Activated CD4-positive, alpha-beta T cell treated with anti-CD3 and anti-CD28 coated beads for 36 hours (primary cell): Measurements from ENCODE around the gene MYADML2. TPM values are rescaled to one million over a fixed set of nuclear protein-coding genes. Genes with fewer than 3 reads are reported as not detected.

Experiments
- ATAC-seq: fragments of 200-7000 bp; cut with Tn5 transposase; one replicate; pipeline ENCODE4 v1.10.0; 2021; ENCODE audit warnings: mild to moderate bottlenecking, moderate library complexity
- CTCF ChIA-PET: fragments of 350-600 bp; sonication (Branson Sonifier 250); formaldehyde crosslinking; loops from one replicate; lab custom pipeline; 2021; ENCODE audit warnings: antibody characterized with exemption; lab: Charles Lee
- POLR2A ChIA-PET: fragments of 350-600 bp; sonication (Branson Sonifier 250); formaldehyde crosslinking; loops from one replicate; lab custom pipeline; 2021; ENCODE audit warnings: antibody characterized with exemption, inconsistent platforms; lab: Charles Lee
- DNase-seq: peaks from one replicate; pipeline ENCODE4 v3.0.0-alpha.2; 2020
- H3K27ac Mint-ChIP-seq: one replicate; pipeline ENCODE4 v1.8.0; 2021; ENCODE audit warnings: mixed read lengths
- H3K27me3 Mint-ChIP-seq: one replicate; pipeline ENCODE4 v1.8.0; 2021; ENCODE audit warnings: mixed read lengths
- H3K36me3 Mint-ChIP-seq: one replicate; pipeline ENCODE4 v1.8.0; 2021; ENCODE audit warnings: low read depth, mixed read lengths
- H3K4me1 Mint-ChIP-seq: one replicate; pipeline ENCODE4 v1.8.0; 2021; ENCODE audit warnings: mixed read lengths
- H3K4me3 Mint-ChIP-seq: one replicate; pipeline ENCODE4 v1.8.0; 2021; ENCODE audit warnings: mild to moderate bottlenecking, moderate library complexity, mixed read lengths
- H3K9me3 Mint-ChIP-seq: one replicate; pipeline ENCODE4 v1.8.0; 2021; ENCODE audit warnings: low read depth, mixed read lengths
- intact Hi-C, 2 experiments: fragments of 100-400 bp; cut with DNase I in 1 of 2; cut with micrococcal nuclease in 1 of 2; formaldehyde crosslinking; loops; one replicate each; pipeline versions ENCODE4 v1.14.2 to v1.15.1; 2022 to 2024; cut with DNase I, micrococcal nuclease
- total RNA-seq, 2 experiments: library from RNA; stranded (reverse); gene quantifications; one replicate each; pipeline ENCODE4 v1.2.3, GENCODE V29; 2021

Gene MYADML2
- total RNA-seq, 2 experiments from 2014 or later, result not detected

DNA sequence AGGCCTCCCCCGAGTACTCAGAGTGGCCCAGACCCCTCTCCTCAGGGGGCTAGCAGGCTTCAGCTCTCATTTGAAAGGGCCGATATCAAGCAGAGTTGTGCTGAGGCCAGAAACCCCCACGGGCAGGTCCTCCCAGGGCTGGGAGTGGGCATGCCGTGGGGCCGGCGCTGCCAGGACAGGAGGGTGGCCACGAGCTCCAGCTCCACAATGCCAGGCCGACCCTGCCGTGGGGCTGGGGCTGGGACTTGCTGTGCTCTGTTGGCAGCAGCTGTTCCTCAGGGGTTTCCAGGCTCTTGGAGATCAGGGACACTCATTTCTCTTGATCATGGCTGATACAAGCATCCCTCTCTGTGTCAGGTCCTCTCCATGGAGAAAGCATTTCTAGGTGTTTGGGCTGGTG lies 48.1 kb downstream of the MYADML2 start:
- intact Hi-C loops, result no loop called here
- no peak overlapping the region for H3K27ac Mint-ChIP-seq
- H3K4me1 Mint-ChIP-seq, result peaks cover 5% of the 10 kb centered on the region
- H3K4me3 Mint-ChIP-seq, result no peak overlapping the region
- ATAC-seq, result no peak
- DNase-seq, result no peak
- peaks cover 47% of the 10 kb centered on the region for H3K36me3 Mint-ChIP-seq
- CTCF ChIA-PET, result no interaction called here
- H3K9me3 Mint-ChIP-seq, result no peaks in the 10 kb centered on the region
- POLR2A ChIA-PET, result no interaction called here
- H3K27me3 Mint-ChIP-seq, result peaks cover 5% of the 10 kb centered on the region

GRCh38 chr17:81898029-81898866 lies 48.8 kb downstream of the MYADML2 start:
- H3K27ac Mint-ChIP-seq, result no peak overlapping the region
- POLR2A ChIA-PET, result no interaction called here
- CTCF ChIA-PET, result no interaction called here
- no peaks in the 10 kb centered on the region for H3K9me3 Mint-ChIP-seq
- intact Hi-C loops, result no loop called here
- H3K36me3 Mint-ChIP-seq, result peaks cover 50% of the 10 kb centered on the region
- no peak for DNase-seq
- no peak overlapping the region for H3K4me3 Mint-ChIP-seq
- peaks cover 8% of the 10 kb centered on the region for H3K4me1 Mint-ChIP-seq
- H3K27me3 Mint-ChIP-seq, result peaks cover 5% of the 10 kb centered on the region
- ATAC-seq, result no peak

- Mint-ChIP-seq H3K36me3 (peaks cover 54% of the 10 kb centered on the region), H3K4me1 (peaks cover 10% of the 10 kb centered on the region), H3K27me3 (no peaks in the 10 kb centered on the region), H3K9me3 (no peaks in the 10 kb centered on the region), H3K4me3 (no peak overlapping the region), H3K27ac (no peak overlapping the region)
- POLR2A ChIA-PET, result no interaction called here
- intact Hi-C loops, result no loop called here
- ATAC-seq, result no peak
- CTCF ChIA-PET, result no interaction called here
- DNase-seq, result no peak
These were observed 51.6 kb downstream of the MYADML2 start for GRCh38 chr17:81895400-81895799.

DNA sequence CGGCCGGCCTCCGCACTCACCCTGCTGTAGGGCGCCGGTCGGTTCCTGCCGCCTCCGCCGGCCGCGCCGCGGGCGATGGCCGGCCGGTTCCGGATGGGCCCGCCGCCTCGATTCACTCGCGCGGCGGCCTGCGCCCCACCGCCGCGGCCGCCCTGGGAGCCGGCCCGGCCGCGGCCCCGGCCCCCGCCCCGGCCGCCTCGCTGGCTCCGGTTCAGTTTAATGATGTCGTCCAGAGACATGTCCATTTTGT lies 55.8 kb downstream of the MYADML2 start:
- intact Hi-C loops, result loop anchor here (1.0 to 5.0 kb wide), 16 partner anchors 20 to 567 kb away; partner anchors contain the start of genes ARHGDIA (in 2 of the 2), P4HB (in 2 of the 2), ASPSCR1 (in 1 of the 2) and CCDC137 (in 1 of the 2)
- Mint-ChIP-seq H3K36me3 (peaks cover 58% of the 10 kb centered on the region), H3K4me1 (peaks cover 32% of the 10 kb centered on the region), H3K27me3 (no peaks in the 10 kb centered on the region), H3K27ac (peak overlapping the region; percentile 99), H3K9me3 (no peaks in the 10 kb centered on the region), H3K4me3 (peak overlapping the region; percentile 93)
- DNase-seq (no peak), ATAC-seq (peak; percentile 2)
- ChIA-PET POLR2A (interaction anchor here (0.7 kb wide), 1 partner anchor 20 kb away, joined by 3 read pairs; the partner anchor contains the start of gene PCYT2), CTCF (interaction anchor here (0.7 kb wide), 1 partner anchor 21 kb away, joined by 3 read pairs; no protein-coding TSS in a partner anchor)

- H3K4me3 Mint-ChIP-seq, result peak overlapping the region; percentile 85
- DNase-seq, result peak; percentile 51
- peak overlapping the region; percentile 93 for H3K27ac Mint-ChIP-seq
- ChIA-PET POLR2A (no interaction called here), CTCF (no interaction called here)
- intact Hi-C loops, result loop anchor here (1.0 to 5.0 kb wide), 16 partner anchors 19 to 568 kb away; partner anchors contain the start of genes ARHGDIA (in 2 of the 2), P4HB (in 2 of the 2), ASPSCR1 (in 1 of the 2) and CCDC137 (in 1 of the 2)
- H3K9me3 Mint-ChIP-seq, result no peaks in the 10 kb centered on the region
- H3K4me1 Mint-ChIP-seq, result peaks cover 32% of the 10 kb centered on the region
- H3K36me3 Mint-ChIP-seq, result peaks cover 59% of the 10 kb centered on the region
- no peak for ATAC-seq
- H3K27me3 Mint-ChIP-seq, result no peaks in the 10 kb centered on the region
These were observed 56.4 kb downstream of the MYADML2 start for GRCh38 chr17:81890447-81891302.

Other genes with a start within 250 kb of the MYADML2 start
- 100 to 1,000 TPM in 1 of 2 experiments, 10 to 100 TPM in 1; 94.0 to 116 TPM for gene MRPL12, start 243.9 kb downstream of the MYADML2 start, total RNA-seq
- 10 to 100 TPM; 28.6 to 31.8 TPM for gene SLC25A10, start 234.9 kb downstream of the MYADML2 start, total RNA-seq
- not detected for gene GCGR, start 143.1 kb downstream of the MYADML2 start, total RNA-seq
- 10 to 100 TPM; 45.8 to 50.4 TPM for gene MCRIP1, start 113.9 kb downstream of the MYADML2 start, total RNA-seq
- not detected for gene PPP1R27, start 112.2 kb downstream of the MYADML2 start, total RNA-seq
- gene P4HB, start 86.7 kb downstream of the MYADML2 start, total RNA-seq, result 100 to 1,000 TPM; 414 to 578 TPM
- gene ARHGDIA, start 75.9 kb downstream of the MYADML2 start, total RNA-seq, result 100 to 1,000 TPM; 513 to 661 TPM
- gene ALYREF, start 55.6 kb downstream of the MYADML2 start, total RNA-seq, result 100 to 1,000 TPM; 197 to 230 TPM
- gene ANAPC11, start 55.5 kb downstream of the MYADML2 start, total RNA-seq, result 100 to 1,000 TPM in 1 of 2 experiments, 10 to 100 TPM in 1; 79.9 to 131 TPM
- under 1 TPM in 1 of 2 experiments, not detected in 1; 0.14 TPM for gene NPB, start 45.0 kb downstream of the MYADML2 start, total RNA-seq
- gene PCYT2, start 35.8 kb downstream of the MYADML2 start, total RNA-seq, result 10 to 100 TPM; 19.7 to 24.0 TPM
- 10 to 100 TPM; 29.3 to 31.8 TPM for gene SIRT7, start 29.1 kb downstream of the MYADML2 start, total RNA-seq
- gene MAFG, start 19.5 kb downstream of the MYADML2 start, total RNA-seq, result 10 to 100 TPM; 15.3 to 18.3 TPM
- 100 to 1,000 TPM; 110 to 134 TPM for gene PYCR1, start 9.9 kb downstream of the MYADML2 start, total RNA-seq
- under 1 TPM; 0.87 to 0.97 TPM for gene NOTUM, start 14.0 kb upstream of the MYADML2 start, total RNA-seq
- gene ASPSCR1, start 30.4 kb upstream of the MYADML2 start, total RNA-seq, result 10 to 100 TPM; 23.3 to 26.5 TPM
- gene CENPX, start 75.6 kb upstream of the MYADML2 start, total RNA-seq, result 10 to 100 TPM; 77.5 to 84.1 TPM
- 10 to 100 TPM; 17.6 to 20.6 TPM for gene LRRC45, start 76.1 kb upstream of the MYADML2 start, total RNA-seq
- 10 to 100 TPM in 1 of 2 experiments, 1 to 10 TPM in 1; 9.6 to 10.6 TPM for gene RAC3, start 84.4 kb upstream of the MYADML2 start, total RNA-seq
- gene DCXR, start 90.5 kb upstream of the MYADML2 start, total RNA-seq, result 100 to 1,000 TPM; 105 to 166 TPM
- gene RFNG, start 104.6 kb upstream of the MYADML2 start, total RNA-seq, result 10 to 100 TPM; 16.9 to 17.5 TPM
- gene GPS1, start 104.7 kb upstream of the MYADML2 start, total RNA-seq, result 10 to 100 TPM; 69.0 to 73.5 TPM
- gene DUS1L, start 118.6 kb upstream of the MYADML2 start, total RNA-seq, result 100 to 1,000 TPM; 119 to 124 TPM
- 100 to 1,000 TPM; 239 to 259 TPM for gene FASN, start 151.0 kb upstream of the MYADML2 start, total RNA-seq